Vagina (tissue), 2 donors: ENCODE data around the gene CDC14A. TPM values are rescaled to one million over a fixed set of nuclear protein-coding genes. Genes with fewer than 3 reads are reported as not detected.

ENCODE experiments used
- DNase-seq, 2 donors: peaks; one replicate each; pipeline ENCODE4 v3.0.0-alpha.2; 2017; ENCODE audit errors: extremely low spot score in 2 of 2
- H3K27ac ChIP-seq: fragments of 200-600 bp; sonication (generic); one replicate; pipeline ENCODE4 v1.5.1; 2019
- H3K27me3 ChIP-seq: fragments of 200-600 bp; sonication (generic); one replicate; pipeline ENCODE4 v1.5.1; 2019
- H3K36me3 ChIP-seq, 2 donors: fragments of 200-600 bp; sonication (generic); one replicate each; pipeline ENCODE4 v1.5.1; 2017 to 2019
- H3K4me1 ChIP-seq: fragments of 200-600 bp; sonication (generic); one replicate; pipeline ENCODE4 v1.5.1; 2019
- H3K4me3 ChIP-seq, 2 donors: fragments of 200-600 bp; sonication (generic); 1 replicate in 1 of 2; 2 replicates in 1 of 2; pipeline ENCODE4 v1.5.1; 2016 to 2019
- H3K9me3 ChIP-seq: fragments of 200-600 bp; sonication (generic); one replicate; pipeline ENCODE4 v1.5.1; 2019
- CTCF ChIP-seq, 3 experiments: fragments of 450-650 bp in 2 of 3; fragments of 200-600 bp in 1 of 3; sonication (generic) in 1 of 3; IDR thresholded peaks; one replicate each; pipeline ENCODE4 v1.5.1; 2017 to 2019; ENCODE audit warnings: antibody characterized with exemption in 3 of 3, mild to moderate bottlenecking in 2 of 3, moderate library complexity in 2 of 3
- POLR2A ChIP-seq, 2 donors: fragments of 450-650 bp; IDR thresholded peaks; one replicate each; pipeline ENCODE4 v1.6.1; 2017; ENCODE audit warnings: antibody characterized with exemption in 2 of 2, mild to moderate bottlenecking in 2 of 2, moderate library complexity in 2 of 2
- POLR2AphosphoS5 ChIP-seq, 2 donors: sonication (generic); formaldehyde crosslinking; IDR thresholded peaks; one replicate each; pipeline ENCODE4 v1.9.0; 2017; ENCODE audit warnings: antibody characterized with exemption in 2 of 2, mild to moderate bottlenecking in 2 of 2, low read depth in 1 of 2; ENCODE audit not compliant: insufficient read depth in 1 of 2
- intact Hi-C: fragments of 100-400 bp; cut with DNase I; formaldehyde crosslinking; loops from one replicate; pipeline ENCODE4 v1.15.1; 2023
- total RNA-seq: library from RNA; depleted of rRNA; stranded (reverse); fragments of >200 nt; gene quantifications from one replicate; pipeline ENCODE4 v1.2.3, GENCODE V29; 2016

CDC14A gene
- total RNA-seq, 1 donor from 2014 or later: 14.5 TPM

GRCh38 chr1:100494393-100495084 is 142.2 kb downstream of the CDC14A start:
- no peak overlapping the region for H3K27ac ChIP-seq
- no peak for DNase-seq
- TF ChIP-seq CTCF (IDR thresholded peaks at IDR 0.05) (no peak), POLR2A (IDR thresholded peaks at IDR 0.05) (no peak), POLR2AphosphoS5 (IDR thresholded peaks at IDR 0.05; ENCODE audit: insufficient read depth in 1 of 2, low read depth in 1 of 2) (no peak)
- H3K4me3 ChIP-seq: no peak overlapping the region
- H3K27me3 ChIP-seq: no peaks in the 10 kb centered on the region
- H3K4me1 ChIP-seq: no peaks in the 10 kb centered on the region
- intact Hi-C loops: no loop called here
- peaks cover 0 to 20% of the 10 kb centered on the region in 2 donors for H3K36me3 ChIP-seq
- H3K9me3 ChIP-seq: no peaks in the 10 kb centered on the region

GRCh38 chr1:100496896-100497295 is 144.6 kb downstream of the CDC14A start:
- DNase-seq: no peak
- Histone ChIP-seq H3K36me3 (peaks cover 0 to 27% of the 10 kb centered on the region in 2 donors), H3K4me3 (no peak overlapping the region), H3K4me1 (no peaks in the 10 kb centered on the region), H3K27ac (no peak overlapping the region), H3K27me3 (no peaks in the 10 kb centered on the region), H3K9me3 (no peaks in the 10 kb centered on the region)
- intact Hi-C loops: no loop called here
- TF ChIP-seq CTCF (IDR thresholded peaks at IDR 0.05): no peak
- no peak for TF ChIP-seq POLR2AphosphoS5 (IDR thresholded peaks at IDR 0.05; ENCODE audit: insufficient read depth in 1 of 2, low read depth in 1 of 2)
- TF ChIP-seq POLR2A (IDR thresholded peaks at IDR 0.05): no peak

GRCh38 chr1:100497796-100498195 is 145.5 kb downstream of the CDC14A start:
- Histone ChIP-seq H3K27me3 (no peaks in the 10 kb centered on the region), H3K9me3 (no peaks in the 10 kb centered on the region), H3K4me3 (no peak overlapping the region), H3K36me3 (peaks cover 0 to 27% of the 10 kb centered on the region in 2 donors), H3K27ac (no peak overlapping the region), H3K4me1 (no peaks in the 10 kb centered on the region)
- no peak for DNase-seq
- intact Hi-C loops: no loop called here
- no peak for TF ChIP-seq POLR2AphosphoS5 (IDR thresholded peaks at IDR 0.05; ENCODE audit: insufficient read depth in 1 of 2, low read depth in 1 of 2)
- no peak for TF ChIP-seq POLR2A (IDR thresholded peaks at IDR 0.05)
- no peak for TF ChIP-seq CTCF (IDR thresholded peaks at IDR 0.05)

DNA sequence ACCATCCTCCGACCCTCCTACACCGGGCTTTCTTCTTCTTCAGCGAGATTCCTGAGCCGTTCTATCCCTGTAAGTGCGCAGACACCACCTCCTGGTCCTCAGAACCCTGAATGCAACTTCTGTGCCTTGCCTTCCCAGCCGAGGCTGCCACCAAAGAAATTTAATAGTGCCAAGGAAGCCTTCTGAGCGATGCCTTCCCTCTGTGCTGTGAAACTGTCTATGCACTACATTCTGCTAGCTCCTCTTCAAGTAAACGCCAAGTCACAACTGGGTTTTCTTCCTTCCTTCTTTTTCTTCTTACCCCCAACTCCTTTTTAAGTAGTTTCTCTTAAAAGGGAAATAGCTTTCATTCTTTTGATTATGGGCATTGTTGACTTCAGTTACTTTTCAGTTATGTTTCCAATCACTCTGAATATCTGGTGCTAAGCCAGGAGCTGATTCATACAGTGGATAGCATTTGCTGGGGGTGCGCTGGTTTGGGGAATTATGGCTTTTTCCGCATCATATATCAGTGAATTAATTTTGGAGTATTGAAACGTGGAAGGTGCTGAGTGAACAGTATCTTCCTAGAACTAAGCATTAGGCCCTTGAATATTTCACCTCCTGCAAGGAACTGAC is 147.0 kb downstream of the CDC14A start:
- Histone ChIP-seq H3K9me3 (no peaks in the 10 kb centered on the region), H3K4me1 (no peaks in the 10 kb centered on the region), H3K27ac (no peak overlapping the region), H3K27me3 (no peaks in the 10 kb centered on the region), H3K36me3 (peaks cover 0 to 27% of the 10 kb centered on the region in 2 donors), H3K4me3 (no peak overlapping the region)
- no peak for TF ChIP-seq CTCF (IDR thresholded peaks at IDR 0.05)
- TF ChIP-seq POLR2AphosphoS5 (IDR thresholded peaks at IDR 0.05; ENCODE audit: insufficient read depth in 1 of 2, low read depth in 1 of 2): no peak
- TF ChIP-seq POLR2A (IDR thresholded peaks at IDR 0.05): no peak
- intact Hi-C loops: no loop called here
- no peak for DNase-seq
